Neural cell (in vitro differentiated cells): ENCODE measurements around the gene DEDD.

ENCODE experiments used
- CTCF ChIP-seq: fragments of 450-650 bp; IDR thresholded peaks from 2 replicates; pipeline ENCODE4 v1.5.1; 2014; ENCODE audit warnings: antibody characterized with exemption, mild to moderate bottlenecking, moderate library complexity; ENCODE audit not compliant: poor library complexity, severe bottlenecking
- EZH2 ChIP-seq: fragments of 200-600, 300-800 bp; shearing (Covaris generic), sonication (generic); IDR thresholded peaks from 2 replicates; pipeline ENCODE4 v1.6.1; 2014; ENCODE audit warnings: antibody characterized with exemption, low read length, borderline replicate concordance, mild to moderate bottlenecking; ENCODE audit not compliant: insufficient read depth, poor library complexity, severe bottlenecking
- MXI1 ChIP-seq: fragments of 450-650 bp; conservative IDR thresholded peaks from 2 replicates; pipeline ENCODE4 v1.6.1; 2014; ENCODE audit warnings: antibody characterized with exemption, mild to moderate bottlenecking; ENCODE audit not compliant: poor library complexity, severe bottlenecking
- POLR2AphosphoS5 ChIP-seq: IDR thresholded peaks from 2 replicates; pipeline ENCODE4 v1.6.1; 2012
- RAD21 ChIP-seq: fragments of 450-650 bp; conservative IDR thresholded peaks from 2 replicates; pipeline ENCODE4 v1.6.1; 2014; ENCODE audit warnings: antibody characterized with exemption, mild to moderate bottlenecking, moderate library complexity
- SMC3 ChIP-seq: fragments of 450-650 bp; conservative IDR thresholded peaks from 2 replicates; pipeline ENCODE4 v1.6.1; 2014; ENCODE audit warnings: antibody characterized with exemption, mild to moderate bottlenecking, moderate library complexity; ENCODE audit not compliant: poor library complexity
- TAF1 ChIP-seq: IDR thresholded peaks from 2 replicates; pipeline ENCODE4 v1.6.1; 2012; ENCODE audit warnings: low read depth
- TF ChIP-seq, protein P1 (sequence below): IDR thresholded peaks from 2 replicates; pipeline ENCODE4 v1.6.1; 2012; ENCODE audit warnings: borderline replicate concordance

DNA sequence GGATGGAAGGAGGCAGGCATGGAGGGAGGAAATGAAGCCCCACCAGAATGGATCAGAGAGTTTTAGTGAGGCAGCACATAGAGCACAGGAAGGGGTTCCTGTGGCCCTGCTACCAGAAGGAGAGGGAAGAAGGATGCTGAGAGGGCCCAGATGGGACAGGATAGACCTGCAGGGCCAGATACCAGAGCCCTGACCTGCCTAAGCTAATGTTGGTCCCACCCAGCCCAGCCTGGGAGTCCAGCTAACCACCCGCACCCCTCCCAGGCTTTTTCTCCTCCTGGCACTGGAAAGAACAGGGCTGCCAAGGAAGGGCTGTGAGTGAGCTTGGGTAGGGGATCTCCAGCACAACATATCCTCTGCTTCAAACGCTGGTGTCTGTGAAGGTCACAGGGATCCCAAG, 50.0 kb downstream of the DEDD start:
- no peak for TF ChIP-seq CTCF
- TF ChIP-seq EZH2: no peak
- TF ChIP-seq, protein P1, sequence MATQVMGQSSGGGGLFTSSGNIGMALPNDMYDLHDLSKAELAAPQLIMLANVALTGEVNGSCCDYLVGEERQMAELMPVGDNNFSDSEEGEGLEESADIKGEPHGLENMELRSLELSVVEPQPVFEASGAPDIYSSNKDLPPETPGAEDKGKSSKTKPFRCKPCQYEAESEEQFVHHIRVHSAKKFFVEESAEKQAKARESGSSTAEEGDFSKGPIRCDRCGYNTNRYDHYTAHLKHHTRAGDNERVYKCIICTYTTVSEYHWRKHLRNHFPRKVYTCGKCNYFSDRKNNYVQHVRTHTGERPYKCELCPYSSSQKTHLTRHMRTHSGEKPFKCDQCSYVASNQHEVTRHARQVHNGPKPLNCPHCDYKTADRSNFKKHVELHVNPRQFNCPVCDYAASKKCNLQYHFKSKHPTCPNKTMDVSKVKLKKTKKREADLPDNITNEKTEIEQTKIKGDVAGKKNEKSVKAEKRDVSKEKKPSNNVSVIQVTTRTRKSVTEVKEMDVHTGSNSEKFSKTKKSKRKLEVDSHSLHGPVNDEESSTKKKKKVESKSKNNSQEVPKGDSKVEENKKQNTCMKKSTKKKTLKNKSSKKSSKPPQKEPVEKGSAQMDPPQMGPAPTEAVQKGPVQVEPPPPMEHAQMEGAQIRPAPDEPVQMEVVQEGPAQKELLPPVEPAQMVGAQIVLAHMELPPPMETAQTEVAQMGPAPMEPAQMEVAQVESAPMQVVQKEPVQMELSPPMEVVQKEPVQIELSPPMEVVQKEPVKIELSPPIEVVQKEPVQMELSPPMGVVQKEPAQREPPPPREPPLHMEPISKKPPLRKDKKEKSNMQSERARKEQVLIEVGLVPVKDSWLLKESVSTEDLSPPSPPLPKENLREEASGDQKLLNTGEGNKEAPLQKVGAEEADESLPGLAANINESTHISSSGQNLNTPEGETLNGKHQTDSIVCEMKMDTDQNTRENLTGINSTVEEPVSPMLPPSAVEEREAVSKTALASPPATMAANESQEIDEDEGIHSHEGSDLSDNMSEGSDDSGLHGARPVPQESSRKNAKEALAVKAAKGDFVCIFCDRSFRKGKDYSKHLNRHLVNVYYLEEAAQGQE: no peak
- TF ChIP-seq RAD21: no peak
- no peak for TF ChIP-seq TAF1
- TF ChIP-seq MXI1: no peak
- TF ChIP-seq SMC3: no peak
- TF ChIP-seq POLR2AphosphoS5: no peak
